ENCODE data around the gene KRTAP6-2. TPM values are rescaled to one million over a fixed set of nuclear protein-coding genes. Genes with fewer than 3 reads are reported as not detected.

The KRTAP6-2 gene
- not detected for total RNA-seq
- long read RNA-seq = 0 reads

- intact Hi-C loops (cut with DNase I) = no loop called here
- H3K4me1 ChIP-seq = no peaks in the 10 kb centered on the region
- TF ChIP-seq, protein P1, sequence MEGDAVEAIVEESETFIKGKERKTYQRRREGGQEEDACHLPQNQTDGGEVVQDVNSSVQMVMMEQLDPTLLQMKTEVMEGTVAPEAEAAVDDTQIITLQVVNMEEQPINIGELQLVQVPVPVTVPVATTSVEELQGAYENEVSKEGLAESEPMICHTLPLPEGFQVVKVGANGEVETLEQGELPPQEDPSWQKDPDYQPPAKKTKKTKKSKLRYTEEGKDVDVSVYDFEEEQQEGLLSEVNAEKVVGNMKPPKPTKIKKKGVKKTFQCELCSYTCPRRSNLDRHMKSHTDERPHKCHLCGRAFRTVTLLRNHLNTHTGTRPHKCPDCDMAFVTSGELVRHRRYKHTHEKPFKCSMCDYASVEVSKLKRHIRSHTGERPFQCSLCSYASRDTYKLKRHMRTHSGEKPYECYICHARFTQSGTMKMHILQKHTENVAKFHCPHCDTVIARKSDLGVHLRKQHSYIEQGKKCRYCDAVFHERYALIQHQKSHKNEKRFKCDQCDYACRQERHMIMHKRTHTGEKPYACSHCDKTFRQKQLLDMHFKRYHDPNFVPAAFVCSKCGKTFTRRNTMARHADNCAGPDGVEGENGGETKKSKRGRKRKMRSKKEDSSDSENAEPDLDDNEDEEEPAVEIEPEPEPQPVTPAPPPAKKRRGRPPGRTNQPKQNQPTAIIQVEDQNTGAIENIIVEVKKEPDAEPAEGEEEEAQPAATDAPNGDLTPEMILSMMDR (IDR thresholded peaks at IDR 0.05) = no peak
- TF ChIP-seq POLR2A (IDR thresholded peaks at IDR 0.05) = no peak
- H3K36me3 ChIP-seq = no peaks in the 10 kb centered on the region
- DNase-seq (no peak), ATAC-seq (no peak)
- H3K27me3 ChIP-seq = no peaks in the 10 kb centered on the region
- no peak within 1 kb of the TSS for H3K27ac ChIP-seq
- WGBS (ENCODE audit: insufficient coverage, low coverage, low lambda C conversion rate, missing lambda C conversion rate) = no CpG with 5 or more reads among the region's 6 CpGs
- no peak within 1 kb of the TSS for H3K4me3 ChIP-seq
- no peaks in the 10 kb centered on the region for H3K9me3 ChIP-seq
These were observed at the start of gene KRTAP6-2 for GRCh38 chr21:30598802-30599201. Gene KRTAP6-2, minus strand, starts transcription at chr21:30598902. Its CDS starts 28 bp downstream, at chr21:30598874.

DNA sequence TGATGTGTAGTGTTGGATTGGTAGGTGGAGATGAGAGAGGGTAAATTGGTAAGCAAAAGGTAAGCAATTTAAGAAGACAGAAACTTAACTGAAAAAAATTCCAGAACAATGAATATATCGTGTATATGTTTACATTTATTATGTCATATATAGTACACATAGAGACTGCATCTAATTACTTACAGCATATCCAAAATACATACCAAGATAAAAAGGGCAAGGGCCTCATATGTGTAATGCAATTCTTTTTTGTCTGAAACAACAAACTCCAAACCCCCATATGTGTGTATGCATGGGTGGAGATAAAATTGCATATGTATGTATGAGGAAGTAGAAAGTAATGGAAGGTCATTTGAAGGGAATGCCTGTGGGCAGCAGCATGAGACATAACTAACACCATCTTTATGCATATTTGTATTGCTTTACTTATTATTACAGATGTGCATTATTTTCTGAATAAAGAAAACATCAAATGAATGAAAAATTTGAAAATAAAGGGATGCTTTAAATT is 48.3 kb upstream of the KRTAP6-2 start:
- ATAC-seq (no peak), DNase-seq (no peak)
- Histone ChIP-seq H3K27me3 (no peaks in the 10 kb centered on the region), H3K9me3 (no peaks in the 10 kb centered on the region), H3K27ac (no peak overlapping the region), H3K4me3 (no peak overlapping the region), H3K4me1 (no peaks in the 10 kb centered on the region), H3K36me3 (no peaks in the 10 kb centered on the region)
- intact Hi-C loops (cut with DNase I) = no loop called here
- 27% methylated on average over 1 of the region's 1 CpG for WGBS (ENCODE audit: insufficient coverage, low coverage, low lambda C conversion rate, missing lambda C conversion rate)
- TF ChIP-seq, protein P1 (IDR thresholded peaks at IDR 0.05) = no peak
- no peak for TF ChIP-seq POLR2A (IDR thresholded peaks at IDR 0.05)

DNA sequence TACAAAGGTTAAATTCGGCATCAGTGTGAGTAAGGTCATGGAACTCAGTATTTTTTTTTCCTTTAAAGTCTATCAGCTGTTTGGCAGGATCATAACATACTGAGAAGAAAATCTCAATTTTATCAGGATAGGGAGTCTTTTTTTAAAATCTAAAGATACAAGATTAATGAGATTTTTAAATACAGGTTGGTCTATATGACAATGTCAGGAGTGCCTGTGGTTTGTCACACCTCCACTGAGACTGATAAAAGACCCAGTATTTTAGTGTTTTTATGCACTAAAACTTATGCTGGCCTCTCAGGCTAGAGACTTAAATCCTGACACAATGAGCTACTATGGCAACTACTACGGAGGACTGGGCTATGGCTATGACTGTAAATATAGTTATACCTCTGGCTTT is 43.9 kb upstream of the KRTAP6-2 start, which contains the start of gene KRTAP20-3:
TSS of gene KRTAP20-3 (plus strand) at position 301 of the 400 bp plus-strand sequence.
- H3K4me1 ChIP-seq = no peaks in the 10 kb centered on the region
- H3K27ac ChIP-seq = no peak within 1 kb of the TSS
- H3K27me3 ChIP-seq = no peaks in the 10 kb centered on the region
- TF ChIP-seq POLR2A (IDR thresholded peaks at IDR 0.05) = no peak
- TF ChIP-seq, protein P1 (IDR thresholded peaks at IDR 0.05) = no peak
- H3K36me3 ChIP-seq = no peaks in the 10 kb centered on the region
- intact Hi-C loops (cut with DNase I) = no loop called here
- no peak within 1 kb of the TSS for H3K4me3 ChIP-seq
- 65% methylated on average over 2 of the region's 2 CpGs for WGBS (ENCODE audit: insufficient coverage, low coverage, low lambda C conversion rate, missing lambda C conversion rate)
- no peak for DNase-seq
- H3K9me3 ChIP-seq = no peaks in the 10 kb centered on the region
- ATAC-seq = no peak

- no peaks in the 10 kb centered on the region for H3K9me3 ChIP-seq
- H3K27me3 ChIP-seq = no peaks in the 10 kb centered on the region
- ATAC-seq (no peak), DNase-seq (no peak)
- no peak overlapping the region for H3K27ac ChIP-seq
- 90% methylated on average over 3 of the region's 3 CpGs for WGBS (ENCODE audit: insufficient coverage, low coverage, low lambda C conversion rate, missing lambda C conversion rate)
- no peaks in the 10 kb centered on the region for H3K36me3 ChIP-seq
- TF ChIP-seq, protein P1 (IDR thresholded peaks at IDR 0.05) = no peak
- no peak for TF ChIP-seq POLR2A (IDR thresholded peaks at IDR 0.05)
- H3K4me3 ChIP-seq = no peak overlapping the region
- intact Hi-C loops (cut with DNase I) = no loop called here
- no peaks in the 10 kb centered on the region for H3K4me1 ChIP-seq
These were observed 40.0 kb upstream of the KRTAP6-2 start for GRCh38 chr21:30638686-30639085.

GRCh38 chr21:30634906-30635305 is 36.2 kb upstream of the KRTAP6-2 start, which contains the start of gene KRTAP20-2:
Gene KRTAP20-2, plus strand, starts transcription at chr21:30635206. Its CDS starts 58 bp downstream, at chr21:30635264.
- no peak for TF ChIP-seq POLR2A (IDR thresholded peaks at IDR 0.05)
- TF ChIP-seq, protein P1 (IDR thresholded peaks at IDR 0.05) = no peak
- Histone ChIP-seq H3K4me1 (no peaks in the 10 kb centered on the region), H3K36me3 (no peaks in the 10 kb centered on the region), H3K27me3 (no peaks in the 10 kb centered on the region), H3K27ac (no peak within 1 kb of the TSS), H3K4me3 (no peak within 1 kb of the TSS), H3K9me3 (no peaks in the 10 kb centered on the region)
- ATAC-seq = no peak
- WGBS (ENCODE audit: insufficient coverage, low coverage, low lambda C conversion rate, missing lambda C conversion rate) = no CpG with 5 or more reads among the region's 1 CpG
- intact Hi-C loops (cut with DNase I) = no loop called here
- DNase-seq = no peak
